ENCODE data around the gene MED16. TPM values are rescaled to one million over a fixed set of nuclear protein-coding genes. Genes with fewer than 3 reads are reported as not detected.
A peak's percentile ranks its signal among the peaks of the same experiment; 100 is the strongest.

Gene MED16
- total RNA-seq (2014; rRNA removed; shearing (Covaris generic)) = 12.9 and 19.1 TPM in 2 replicates
- total RNA-seq (2022) = 54.3 and 61.4 TPM in 2 replicates
- percentile 43 among the genes with signal in this experiment for Bru-seq, nascent RNA
- percentile 57 among the genes with signal in this experiment for BruChase-seq, experiment 1, labeled RNA remaining after a 6-hour chase
- percentile 53 among the genes with signal in this experiment for BruChase-seq, experiment 2, labeled RNA remaining after a 2-hour chase
- long read RNA-seq, transcript MED16-204 (15 exons, 3,420 nt) = major isoform, 265 of 331 reads
- long read RNA-seq, transcript MED16-203 (16 exons, 2,922 nt) = minor isoform, 7 of 331 reads
- long read RNA-seq, partial matches to known transcripts = 19 of 331 reads
- long read RNA-seq, other reads (novel, unspliced or antisense) = 40 of 331 reads

- H3K79me2 ChIP-seq (ENCODE audit: insufficient read depth, low read depth, low read length) = 0 out of 2 replicates have a peak, but pooled peaks cover 5% of the 10 kb centered on the region
- ChIA-PET CTCF (ENCODE audit: unreplicated experiment) (interaction anchor here (0.5 to 0.6 kb wide), 2 partner anchors 37 to 86 kb away, joined by 3 read pairs; no protein-coding TSS in a partner anchor), POLR2A (interaction anchor here (1.1 to 1.5 kb wide), 3 partner anchors 10 to 14 kb away, joined by 3 read pairs; no protein-coding TSS in a partner anchor)
- peak within 1 kb of the TSS; percentile 62 for H3K4me2 ChIP-seq (ENCODE audit: low read length)
- peaks cover 5% of the 10 kb centered on the region; the same call in 1 of the 2 replicates for H3K36me3 ChIP-seq (ENCODE audit: insufficient read depth, low read length)
- no peaks in the 10 kb centered on the region for H4K20me1 ChIP-seq (ENCODE audit: insufficient read depth, low read length)
- H3K4me1 ChIP-seq (ENCODE audit: insufficient read depth, low read length, poor library complexity, severe bottlenecking) = peaks cover 5% of the 10 kb centered on the region
- peak within 1 kb of the TSS; percentile 91 for H3K4me3 ChIP-seq (ENCODE audit: low read depth, low read length, poor library complexity, severe bottlenecking)
- no peaks in the 10 kb centered on the region for H3K9me3 ChIP-seq (ENCODE audit: low read length)
- no TSS peak for BruUV-seq (replicated peaks)
- H3K9me2 ChIP-seq (ENCODE audit: insufficient read depth, low read length) = no peaks in the 10 kb centered on the region
- intact Hi-C loops (cut with micrococcal nuclease; ENCODE audit: unreplicated experiment) = loop anchor here (1.0 to 2.0 kb wide), 3 partner anchors 14 to 31 kb away; no protein-coding TSS in a partner anchor
- H2AFZ ChIP-seq (ENCODE audit: low read length) = peak within 1 kb of the TSS; percentile 84; the same call in 1 of the 2 replicates
- no peak for TF ChIP-seq EZH2phosphoT487 (IDR thresholded peaks at IDR 0.05; ENCODE audit: borderline replicate concordance, low read depth, low read length)
- TF ChIP-seq CTCF (conservative IDR thresholded peaks at IDR 0.05; ENCODE audit: low read length) = no peak
- peak; percentile 97 for DNase-seq (ENCODE audit: low spot score)
- peak within 1 kb of the TSS; percentile 43 for H3K27ac ChIP-seq (ENCODE audit: low read depth, low read length, poor library complexity, severe bottlenecking)
Measured at GRCh38 chr19:892894-893689, at the start of gene MED16, which contains the start of gene RNU6-9. TSS of gene MED16 (minus strand) at chr19:893187. CDS start at chr19:891131, 2,056 bp downstream. TSS of gene RNU6-9 (plus strand) at chr19:893484.

- Histone ChIP-seq H3K79me2 (ENCODE audit: insufficient read depth, low read depth, low read length) (no peaks in the 10 kb centered on the region), H3K4me3 (ENCODE audit: low read depth, low read length, poor library complexity, severe bottlenecking) (no peak overlapping the region), H3K4me2 (ENCODE audit: low read length) (no peak overlapping the region), H3K9me3 (ENCODE audit: low read length) (no peaks in the 10 kb centered on the region), H3K4me1 (ENCODE audit: insufficient read depth, low read length, poor library complexity, severe bottlenecking) (peaks cover 4% of the 10 kb centered on the region), H3K36me3 (ENCODE audit: insufficient read depth, low read length) (no peaks in the 10 kb centered on the region), H4K20me1 (ENCODE audit: insufficient read depth, low read length) (no peaks in the 10 kb centered on the region), H2AFZ (ENCODE audit: low read length) (no peak overlapping the region), H3K9me2 (ENCODE audit: insufficient read depth, low read length) (no peaks in the 10 kb centered on the region), H3K27ac (ENCODE audit: low read depth, low read length, poor library complexity, severe bottlenecking) (no peak overlapping the region)
- ChIA-PET CTCF (ENCODE audit: unreplicated experiment) (no interaction called here), POLR2A (no interaction called here)
- no peak for TF ChIP-seq EZH2phosphoT487 (IDR thresholded peaks at IDR 0.05; ENCODE audit: borderline replicate concordance, low read depth, low read length)
- no peak for TF ChIP-seq CTCF (conservative IDR thresholded peaks at IDR 0.05; ENCODE audit: low read length)
- DNase-seq (ENCODE audit: low spot score) = no peak
- BruUV-seq (replicated peaks) = no TSS peak
- intact Hi-C loops (cut with micrococcal nuclease; ENCODE audit: unreplicated experiment) = no loop called here
Measured at GRCh38 chr19:942133-942645, 49.2 kb upstream of the MED16 start.
